Epithelial cell of proximal tubule (primary cell): Measurements from ENCODE around the gene PAK1. TPM values are rescaled to one million over a fixed set of nuclear protein-coding genes. Genes with fewer than 3 reads are reported as not detected.

Source experiments
- DNase-seq: peaks from one replicate; pipeline ENCODE4 v3.0.0-alpha.2; 2011; ENCODE audit warnings: low read depth
- H3K4me3 ChIP-seq: 2 replicates; pipeline ENCODE4 v1.5.1; 2011; ENCODE audit warnings: low read depth, mild to moderate bottlenecking, low read length
- total RNA-seq: library from RNA; depleted of rRNA; stranded (reverse); fragments of >200 nt; gene quantifications from 2 replicates; pipeline ENCODE4 v1.2.3, GENCODE V29; 2015
- TF ChIP-seq, protein P1 (sequence below): conservative IDR thresholded peaks from 2 replicates; pipeline ENCODE4 v1.5.1; 2012; ENCODE audit warnings: low read depth, mild to moderate bottlenecking, low read length

The PAK1 gene
- total RNA-seq, 1 donor from 2014 or later, result 38.8 TPM

DNA sequence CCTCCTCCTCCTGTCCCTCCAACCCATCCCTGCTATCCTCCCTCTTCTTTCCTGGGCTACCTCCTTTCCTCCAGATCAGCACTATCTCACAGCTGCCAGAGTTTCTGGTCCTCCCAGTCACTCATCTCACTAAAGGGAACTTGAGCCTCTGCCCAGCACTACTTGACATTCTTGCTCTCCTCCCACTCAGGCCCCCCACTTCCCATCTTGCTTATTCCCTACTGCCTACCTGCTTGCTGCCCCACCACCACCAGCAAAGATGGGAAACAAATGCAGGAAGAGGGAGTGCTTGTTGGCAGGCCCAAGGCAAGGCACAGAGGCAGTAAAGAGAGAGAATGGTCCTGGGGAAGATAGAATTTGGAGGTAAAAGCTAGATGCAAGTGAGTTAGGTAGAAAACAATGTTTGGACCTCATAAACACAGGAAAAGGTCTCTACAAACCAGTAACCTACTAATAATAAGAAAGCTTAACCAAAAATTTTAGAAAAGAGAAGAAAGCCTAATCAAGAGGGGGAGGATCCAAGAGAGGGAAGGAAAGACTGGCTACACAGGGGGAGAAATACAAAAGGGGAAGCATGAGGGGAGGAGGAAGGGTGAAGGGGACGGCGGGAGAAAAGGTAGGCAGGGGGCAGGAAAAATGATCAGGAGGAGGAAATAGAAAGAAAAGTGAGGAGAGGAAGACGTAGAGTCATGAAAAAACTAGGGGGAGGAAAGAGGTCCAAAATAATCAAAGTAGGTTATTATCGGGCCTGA, 63.6 kb downstream of the PAK1 start:
- no peak overlapping the region for H3K4me3 ChIP-seq
- TF ChIP-seq, protein P1, sequence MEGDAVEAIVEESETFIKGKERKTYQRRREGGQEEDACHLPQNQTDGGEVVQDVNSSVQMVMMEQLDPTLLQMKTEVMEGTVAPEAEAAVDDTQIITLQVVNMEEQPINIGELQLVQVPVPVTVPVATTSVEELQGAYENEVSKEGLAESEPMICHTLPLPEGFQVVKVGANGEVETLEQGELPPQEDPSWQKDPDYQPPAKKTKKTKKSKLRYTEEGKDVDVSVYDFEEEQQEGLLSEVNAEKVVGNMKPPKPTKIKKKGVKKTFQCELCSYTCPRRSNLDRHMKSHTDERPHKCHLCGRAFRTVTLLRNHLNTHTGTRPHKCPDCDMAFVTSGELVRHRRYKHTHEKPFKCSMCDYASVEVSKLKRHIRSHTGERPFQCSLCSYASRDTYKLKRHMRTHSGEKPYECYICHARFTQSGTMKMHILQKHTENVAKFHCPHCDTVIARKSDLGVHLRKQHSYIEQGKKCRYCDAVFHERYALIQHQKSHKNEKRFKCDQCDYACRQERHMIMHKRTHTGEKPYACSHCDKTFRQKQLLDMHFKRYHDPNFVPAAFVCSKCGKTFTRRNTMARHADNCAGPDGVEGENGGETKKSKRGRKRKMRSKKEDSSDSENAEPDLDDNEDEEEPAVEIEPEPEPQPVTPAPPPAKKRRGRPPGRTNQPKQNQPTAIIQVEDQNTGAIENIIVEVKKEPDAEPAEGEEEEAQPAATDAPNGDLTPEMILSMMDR, result no peak
- DNase-seq, result no peak

DNA sequence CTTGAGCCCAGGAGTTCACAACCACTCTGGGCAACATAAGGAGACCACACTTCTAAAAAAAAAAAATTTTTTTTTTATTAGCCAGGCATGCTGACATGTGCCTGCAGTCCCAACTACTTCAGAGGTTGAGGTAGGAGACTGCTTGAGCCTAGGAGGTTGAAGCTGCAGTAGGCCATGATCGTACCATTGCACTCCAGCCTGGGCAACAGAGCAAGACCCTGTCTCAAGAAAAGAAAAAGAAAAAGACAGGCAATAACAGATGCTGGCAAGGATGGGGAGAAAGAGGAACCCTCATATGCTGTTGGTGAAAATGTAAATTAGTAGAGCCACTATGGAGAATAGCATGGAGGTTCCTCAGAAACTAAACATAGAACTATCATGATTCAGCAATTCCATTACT, 64.8 kb downstream of the PAK1 start:
- TF ChIP-seq, protein P1, result no peak
- no peak for DNase-seq
- no peak overlapping the region for H3K4me3 ChIP-seq

DNA sequence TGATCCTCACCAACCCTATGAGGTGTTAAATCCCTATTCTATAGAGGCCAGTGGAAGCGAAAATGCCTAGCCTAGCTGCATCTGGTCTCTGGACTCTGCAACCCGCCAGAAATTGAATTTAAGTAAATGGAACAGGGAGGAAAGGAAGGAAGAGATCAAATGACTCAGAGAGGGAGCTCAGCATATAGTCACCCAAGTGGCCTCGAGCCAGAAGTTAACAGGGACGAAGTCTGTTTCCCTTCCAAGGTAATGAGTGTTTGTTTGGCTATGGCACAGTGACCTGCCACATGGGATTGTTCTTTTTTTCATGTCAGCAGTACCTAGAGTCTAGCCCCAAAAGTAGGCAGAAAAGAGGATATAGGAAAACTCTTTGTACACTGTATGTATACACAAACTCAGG, 66.3 kb downstream of the PAK1 start:
- DNase-seq, result no peak
- TF ChIP-seq, protein P1, result no peak
- no peak overlapping the region for H3K4me3 ChIP-seq

- TF ChIP-seq, protein P1, result no peak
- no peak overlapping the region for H3K4me3 ChIP-seq
- no peak for DNase-seq
Observed at GRCh38 chr11:77406396-77406795, 67.5 kb downstream of the PAK1 start.

- no peak for DNase-seq
- TF ChIP-seq, protein P1, result no peak
- H3K4me3 ChIP-seq, result no peak overlapping the region
Observed at GRCh38 chr11:77403211-77403610, 70.7 kb downstream of the PAK1 start.

- TF ChIP-seq, protein P1, result no peak
- no peak overlapping the region for H3K4me3 ChIP-seq
- DNase-seq, result no peak
Observed at GRCh38 chr11:77402218-77402556, 71.7 kb downstream of the PAK1 start.
